GM23338 (cell line): ENCODE data around the gene CSKMT.

Source experiments
- CREB1 ChIP-seq: fragments of 250-450 bp; sonication (Bioruptor Pico); IDR thresholded peaks from 2 replicates; pipeline ENCODE4 v1.5.0; 2020; ENCODE audit warnings: low read depth, mild to moderate bottlenecking, moderate library complexity
- EZH2 ChIP-seq: fragments of 200-600 bp; sonication (generic); IDR thresholded peaks from one replicate; pipeline ENCODE4 v1.8.0; 2017; ENCODE audit warnings: antibody characterized with exemption, mild to moderate bottlenecking, low read depth; ENCODE audit not compliant: unreplicated experiment
- EZH2phosphoT487 ChIP-seq: fragments of 200-600 bp; sonication (generic); IDR thresholded peaks from one replicate; pipeline ENCODE4 v1.8.1; 2018; ENCODE audit warnings: antibody characterized with exemption; ENCODE audit not compliant: unreplicated experiment
- POLR2AphosphoS5 ChIP-seq: IDR thresholded peaks from 2 replicates; pipeline ENCODE4 v1.6.1; 2016; ENCODE audit warnings: antibody characterized with exemption, low read depth
- TF ChIP-seq, protein P1 (sequence below): IDR thresholded peaks from one replicate; pipeline ENCODE4 v1.6.1; 2018; ENCODE audit warnings: antibody characterized with exemption; ENCODE audit not compliant: unreplicated experiment
- TF ChIP-seq, protein P2 (sequence below), 2 experiments: fragments of 200-600 bp in 1 of 2; sonication (generic) in 1 of 2; conservative IDR thresholded peaks; 2 replicates each; pipeline versions ENCODE4 v1.5.1 to v1.6.1; 2016 to 2017; ENCODE audit warnings: antibody characterized with exemption in 2 of 2, low read depth in 2 of 2, mild to moderate bottlenecking in 2 of 2, moderate library complexity in 1 of 2

DNA sequence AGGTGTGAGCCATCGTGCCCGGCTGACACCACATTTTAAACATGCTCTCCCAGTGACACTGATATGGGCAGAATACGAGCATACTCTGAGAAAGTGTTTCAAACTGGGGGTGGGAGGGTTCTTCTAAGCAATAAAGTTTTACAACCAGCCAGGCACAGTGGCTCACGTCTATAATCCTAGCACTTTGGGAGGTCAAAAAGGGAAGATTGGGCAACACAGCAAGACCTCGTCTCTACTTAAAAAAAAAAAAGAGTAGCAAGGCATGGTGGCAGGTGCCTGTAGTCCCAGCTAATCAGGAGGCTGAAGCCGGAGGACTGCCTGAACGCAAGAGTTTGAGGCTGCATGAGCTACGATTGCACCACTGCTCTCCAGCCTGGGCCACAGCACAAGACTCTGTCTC, 20.9 kb upstream of the CSKMT start:
- TF ChIP-seq EZH2 (no peak), EZH2phosphoT487 (no peak), CREB1 (no peak), POLR2AphosphoS5 (no peak)
- TF ChIP-seq, protein P1, sequence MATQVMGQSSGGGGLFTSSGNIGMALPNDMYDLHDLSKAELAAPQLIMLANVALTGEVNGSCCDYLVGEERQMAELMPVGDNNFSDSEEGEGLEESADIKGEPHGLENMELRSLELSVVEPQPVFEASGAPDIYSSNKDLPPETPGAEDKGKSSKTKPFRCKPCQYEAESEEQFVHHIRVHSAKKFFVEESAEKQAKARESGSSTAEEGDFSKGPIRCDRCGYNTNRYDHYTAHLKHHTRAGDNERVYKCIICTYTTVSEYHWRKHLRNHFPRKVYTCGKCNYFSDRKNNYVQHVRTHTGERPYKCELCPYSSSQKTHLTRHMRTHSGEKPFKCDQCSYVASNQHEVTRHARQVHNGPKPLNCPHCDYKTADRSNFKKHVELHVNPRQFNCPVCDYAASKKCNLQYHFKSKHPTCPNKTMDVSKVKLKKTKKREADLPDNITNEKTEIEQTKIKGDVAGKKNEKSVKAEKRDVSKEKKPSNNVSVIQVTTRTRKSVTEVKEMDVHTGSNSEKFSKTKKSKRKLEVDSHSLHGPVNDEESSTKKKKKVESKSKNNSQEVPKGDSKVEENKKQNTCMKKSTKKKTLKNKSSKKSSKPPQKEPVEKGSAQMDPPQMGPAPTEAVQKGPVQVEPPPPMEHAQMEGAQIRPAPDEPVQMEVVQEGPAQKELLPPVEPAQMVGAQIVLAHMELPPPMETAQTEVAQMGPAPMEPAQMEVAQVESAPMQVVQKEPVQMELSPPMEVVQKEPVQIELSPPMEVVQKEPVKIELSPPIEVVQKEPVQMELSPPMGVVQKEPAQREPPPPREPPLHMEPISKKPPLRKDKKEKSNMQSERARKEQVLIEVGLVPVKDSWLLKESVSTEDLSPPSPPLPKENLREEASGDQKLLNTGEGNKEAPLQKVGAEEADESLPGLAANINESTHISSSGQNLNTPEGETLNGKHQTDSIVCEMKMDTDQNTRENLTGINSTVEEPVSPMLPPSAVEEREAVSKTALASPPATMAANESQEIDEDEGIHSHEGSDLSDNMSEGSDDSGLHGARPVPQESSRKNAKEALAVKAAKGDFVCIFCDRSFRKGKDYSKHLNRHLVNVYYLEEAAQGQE = no peak
- TF ChIP-seq, protein P2, sequence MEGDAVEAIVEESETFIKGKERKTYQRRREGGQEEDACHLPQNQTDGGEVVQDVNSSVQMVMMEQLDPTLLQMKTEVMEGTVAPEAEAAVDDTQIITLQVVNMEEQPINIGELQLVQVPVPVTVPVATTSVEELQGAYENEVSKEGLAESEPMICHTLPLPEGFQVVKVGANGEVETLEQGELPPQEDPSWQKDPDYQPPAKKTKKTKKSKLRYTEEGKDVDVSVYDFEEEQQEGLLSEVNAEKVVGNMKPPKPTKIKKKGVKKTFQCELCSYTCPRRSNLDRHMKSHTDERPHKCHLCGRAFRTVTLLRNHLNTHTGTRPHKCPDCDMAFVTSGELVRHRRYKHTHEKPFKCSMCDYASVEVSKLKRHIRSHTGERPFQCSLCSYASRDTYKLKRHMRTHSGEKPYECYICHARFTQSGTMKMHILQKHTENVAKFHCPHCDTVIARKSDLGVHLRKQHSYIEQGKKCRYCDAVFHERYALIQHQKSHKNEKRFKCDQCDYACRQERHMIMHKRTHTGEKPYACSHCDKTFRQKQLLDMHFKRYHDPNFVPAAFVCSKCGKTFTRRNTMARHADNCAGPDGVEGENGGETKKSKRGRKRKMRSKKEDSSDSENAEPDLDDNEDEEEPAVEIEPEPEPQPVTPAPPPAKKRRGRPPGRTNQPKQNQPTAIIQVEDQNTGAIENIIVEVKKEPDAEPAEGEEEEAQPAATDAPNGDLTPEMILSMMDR (conservative IDR thresholded peaks at IDR 0.05; ENCODE audit: low read depth in 2 of 2) = no peak
